ENCODE results near the gene KRT28.

GRCh38 chr17:40830085-40830776 is 30.5 kb upstream of the KRT28 start:
- TF ChIP-seq CTCF (conservative IDR thresholded peaks at IDR 0.05) (no peak), EZH2 (IDR thresholded peaks at IDR 0.05; ENCODE audit: low read depth) (no peak)

Measured in PC-9 (cell line).